NK-92 (cell line): ENCODE data around the gene TTLL3.
"Not testable (repeated sequence)": the region's sequence is repeated elsewhere in the genome, so short reads cannot be mapped to it uniquely, and the experiment has no call there.

Experiments
- DNase-seq: peaks from one replicate; lab custom pipeline; 2025; ENCODE audit not compliant: unreplicated experiment; lab: John Stamatoyannopoulos, UW

Gene TTLL3

DNA sequence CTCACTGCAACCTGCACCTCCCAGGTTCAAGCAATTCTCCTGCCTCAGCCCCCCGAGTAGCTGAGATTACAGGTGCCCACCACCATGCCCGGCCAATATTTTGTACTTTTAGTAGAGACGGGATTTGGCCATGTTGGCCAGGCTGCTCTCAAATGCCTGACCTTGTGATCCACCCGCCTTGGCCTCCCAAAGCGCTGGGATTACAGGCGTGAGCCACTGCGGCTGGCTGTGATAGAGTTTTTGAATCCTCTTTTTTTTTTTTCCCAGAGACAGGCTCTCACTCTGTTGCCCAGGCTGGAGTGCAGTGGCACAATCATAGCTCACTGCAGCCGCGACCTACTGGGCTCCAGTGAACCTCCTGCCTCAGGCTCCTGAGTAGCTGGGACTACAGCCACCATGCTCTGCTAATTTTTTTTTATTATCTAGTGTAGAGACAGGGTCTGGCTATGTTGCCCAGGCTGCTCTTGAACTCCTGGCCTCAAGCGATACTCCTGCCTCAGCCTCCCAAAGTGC is 55.1 kb downstream of the TTLL3 start:
- DNase-seq, result not testable (repeated sequence)

- DNase-seq, result no peak
Observed at GRCh38 chr3:9866639-9867038, 56.6 kb downstream of the TTLL3 start.

- no peak for DNase-seq
Observed at GRCh38 chr3:9867106-9867505, 57.0 kb downstream of the TTLL3 start.

- no peak for DNase-seq
Observed at GRCh38 chr3:9869955-9870354, 59.9 kb downstream of the TTLL3 start.

GRCh38 chr3:9870978-9871377 is 60.9 kb downstream of the TTLL3 start:
- no peak for DNase-seq

GRCh38 chr3:9872067-9872466 is 62.0 kb downstream of the TTLL3 start:
- DNase-seq, result not testable (repeated sequence)

DNA sequence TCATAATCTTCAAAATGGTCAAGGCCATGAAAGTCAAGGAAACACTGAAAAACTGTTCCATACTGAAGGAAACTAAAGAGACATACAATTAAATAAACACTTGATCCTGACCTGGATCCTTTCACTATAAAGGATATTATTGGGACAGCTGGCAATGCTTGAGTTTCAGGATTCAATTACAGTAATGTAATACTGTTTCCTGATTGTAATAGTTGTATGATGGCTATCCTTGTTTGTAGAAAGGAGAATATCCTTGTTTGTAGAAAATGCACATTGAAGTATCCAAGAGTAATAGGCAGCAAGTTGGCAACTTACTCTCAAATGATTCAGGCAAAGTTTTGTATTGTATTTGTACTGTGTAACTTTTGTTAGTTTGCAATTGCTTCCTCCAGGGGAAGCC is 65.4 kb downstream of the TTLL3 start:
- no peak for DNase-seq

DNA sequence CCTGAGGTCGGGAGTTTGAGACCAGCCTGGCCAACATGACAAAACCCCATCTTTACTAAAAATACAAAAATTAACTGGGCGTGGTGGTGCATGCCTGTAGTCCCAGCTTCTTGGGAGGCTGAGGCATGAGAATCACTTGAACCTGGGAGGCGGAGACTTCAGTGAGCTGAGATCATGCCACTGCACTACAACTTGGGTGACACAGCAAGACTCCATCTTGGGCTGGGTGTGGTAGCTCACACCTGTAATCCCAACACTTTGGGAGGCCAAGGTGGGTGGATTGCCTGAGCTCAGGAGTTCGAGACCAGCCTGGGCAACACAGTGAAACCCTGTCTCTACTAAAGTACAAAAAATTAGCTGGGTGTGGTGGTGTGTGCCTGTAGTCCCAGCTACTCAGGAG is 66.2 kb downstream of the TTLL3 start:
- not testable (repeated sequence) for DNase-seq

DNA sequence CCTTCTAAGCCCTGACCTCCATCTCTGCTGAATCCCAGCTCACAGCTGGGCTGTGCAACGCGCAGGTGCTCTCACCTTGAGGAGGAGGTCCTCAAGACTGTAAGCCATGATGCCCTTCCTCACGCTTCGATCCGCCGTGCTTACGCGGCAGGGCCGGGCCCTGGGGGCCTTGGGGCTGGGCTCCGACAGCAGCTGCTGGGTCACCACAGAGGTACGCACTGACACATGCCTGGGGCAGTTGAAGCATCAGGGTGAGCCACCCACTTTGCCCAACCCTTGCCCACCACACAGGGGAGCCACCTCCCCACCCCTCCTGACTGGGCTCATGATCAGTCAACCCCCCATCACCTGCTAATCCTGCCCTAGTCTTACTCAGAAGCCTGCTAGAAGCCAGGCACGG is 66.9 kb downstream of the TTLL3 start:
- no peak for DNase-seq

DNA sequence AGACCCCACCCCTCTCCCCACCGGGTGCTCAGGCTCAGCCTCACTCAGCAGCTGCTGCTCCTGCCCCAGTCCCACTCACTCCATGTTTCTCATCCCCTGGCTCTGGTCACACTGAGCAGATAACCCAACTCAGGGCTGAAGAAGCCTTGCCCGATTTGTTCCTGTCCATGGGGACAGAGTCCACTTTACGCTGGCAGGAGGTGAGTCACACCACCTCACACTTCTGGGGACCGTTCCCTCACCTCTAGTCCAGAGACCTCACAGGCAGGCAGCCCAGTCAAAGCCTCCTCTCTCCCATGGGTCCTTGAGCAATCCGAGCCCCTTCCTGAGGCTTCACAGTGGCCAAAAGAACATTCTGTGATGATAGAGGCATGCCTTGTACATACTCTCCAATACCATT is 68.6 kb downstream of the TTLL3 start:
- DNase-seq, result no peak

GRCh38 chr3:9879830-9880549 is 69.9 kb downstream of the TTLL3 start, which contains the start of gene CIDEC:
Gene CIDEC, minus strand, starts transcription at chr3:9880253. Its CDS starts 1,767 bp downstream, at chr3:9878486.
- DNase-seq, result no peak

GRCh38 chr3:9881441-9881840 is 71.4 kb downstream of the TTLL3 start:
- no peak for DNase-seq

DNA sequence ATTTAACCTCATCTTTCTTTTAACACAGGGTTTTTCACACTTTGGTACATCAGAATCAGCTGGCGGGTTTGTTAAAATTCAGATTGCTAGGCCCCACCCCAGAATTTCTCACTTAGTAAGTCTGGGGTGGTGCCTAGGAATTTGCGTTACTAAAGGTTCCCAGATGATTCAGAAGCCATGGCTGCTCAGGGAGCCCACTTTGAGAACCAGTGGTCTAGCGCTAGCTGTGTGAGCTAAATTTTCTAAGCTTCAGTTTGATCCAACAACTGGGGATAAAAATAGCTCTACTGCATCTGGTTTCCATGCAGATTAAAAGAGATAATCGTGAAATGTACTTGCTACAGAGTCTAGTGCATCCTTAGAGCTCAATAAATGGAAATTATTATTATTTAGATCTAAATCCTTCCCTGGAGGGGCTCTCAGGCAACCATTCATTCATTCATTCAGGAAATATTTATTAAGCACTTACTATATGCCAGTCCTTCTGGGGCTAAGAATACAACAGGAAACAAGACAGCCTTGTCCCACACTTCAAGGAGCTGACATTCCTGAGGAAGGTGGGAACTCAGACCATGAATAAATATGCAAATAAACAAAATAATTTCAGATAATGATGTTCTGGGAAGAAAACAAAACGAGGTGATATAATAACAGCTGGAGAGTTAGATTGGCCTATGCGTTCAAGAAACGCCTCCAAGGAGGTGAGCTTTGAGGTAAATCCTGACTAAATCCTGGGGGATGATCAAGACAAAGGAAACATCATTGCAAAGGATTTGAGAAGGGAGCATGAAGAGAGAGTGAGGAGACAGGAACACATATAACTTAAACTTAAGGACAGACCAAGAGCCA is 73.9 kb downstream of the TTLL3 start:
- no peak for DNase-seq

DNA sequence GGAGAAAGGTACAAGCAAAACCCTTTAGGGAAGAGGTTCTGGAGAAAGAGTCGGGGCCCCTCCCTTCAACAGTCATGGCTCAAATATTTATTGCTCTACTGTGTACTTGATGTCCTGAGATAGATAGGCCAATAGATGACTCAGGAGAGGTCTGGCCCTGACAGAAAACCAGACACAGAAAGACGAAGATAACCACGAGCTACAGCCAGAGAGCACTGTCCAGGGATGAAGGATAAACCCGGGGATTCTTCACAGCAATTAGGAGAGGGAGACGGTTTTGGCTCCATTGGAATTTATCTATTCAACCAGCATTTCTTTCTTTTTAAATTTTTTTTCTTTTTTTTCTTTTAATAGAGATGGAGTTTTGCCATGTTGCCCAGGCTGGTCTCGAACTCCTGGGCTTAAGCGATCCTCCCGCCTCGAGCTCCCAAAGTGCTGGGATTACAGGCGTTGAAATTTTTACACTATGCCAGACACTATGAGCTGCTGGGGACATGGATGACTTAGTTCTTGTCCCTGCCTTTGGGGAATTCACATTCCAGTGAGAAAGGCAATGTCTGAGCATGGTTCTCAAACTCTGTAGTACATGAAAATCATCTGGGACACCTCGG is 74.6 kb downstream of the TTLL3 start:
- no peak for DNase-seq
